Thymus (tissue), 11 donors: ENCODE measurements around the gene RFLNA. TPM values are rescaled to one million over a fixed set of nuclear protein-coding genes. Genes with fewer than 3 reads are reported as not detected.
"Not testable (repeated sequence)": the region's sequence is repeated elsewhere in the genome, so short reads cannot be mapped to it uniquely, and the experiment has no call there.

Source experiments
- DNase-seq, 9 donors: peaks; one replicate each; pipeline ENCODE4 v3.0.0-alpha.2; 2013; ENCODE audit warnings: low spot score in 9 of 9, low read depth in 6 of 9, missing footprints in 1 of 9
- H3K27ac ChIP-seq, 2 donors: one replicate each; pipeline ENCODE4 v1.5.1; 2013; ENCODE audit warnings: control low read depth in 1 of 2, low read depth in 1 of 2, low read length in 1 of 2, mild to moderate bottlenecking in 1 of 2, moderate library complexity in 1 of 2
- H3K27me3 ChIP-seq, 2 donors: one replicate each; pipeline ENCODE4 v1.5.1; 2013; ENCODE audit warnings: low read length in 1 of 2; ENCODE audit not compliant: control insufficient read depth in 2 of 2, insufficient read depth in 1 of 2
- H3K36me3 ChIP-seq, 2 donors: one replicate each; pipeline ENCODE4 v1.5.1; 2013; ENCODE audit warnings: low read length in 1 of 2, mild to moderate bottlenecking in 1 of 2, moderate library complexity in 1 of 2; ENCODE audit not compliant: control insufficient read depth in 2 of 2, insufficient read depth in 2 of 2
- H3K4me1 ChIP-seq, 2 donors: one replicate each; pipeline ENCODE4 v1.5.1; 2013; ENCODE audit warnings: low read length in 2 of 2; ENCODE audit not compliant: control insufficient read depth in 2 of 2, insufficient read depth in 2 of 2
- H3K4me3 ChIP-seq, 2 donors: one replicate each; pipeline ENCODE4 v1.5.1; 2013; ENCODE audit warnings: low read length in 2 of 2, control low read depth in 1 of 2, mild to moderate bottlenecking in 1 of 2
- H3K9me3 ChIP-seq, 2 donors: one replicate each; pipeline ENCODE4 v1.5.1; 2013; ENCODE audit warnings: low read length in 1 of 2, mild to moderate bottlenecking in 1 of 2; ENCODE audit not compliant: control insufficient read depth in 2 of 2, insufficient read depth in 1 of 2
- WGBS: extraction: QIAGEN DNeasy Blood & Tissue Kit; methylation state at CpG from one replicate; pipeline ENCODE4 v1.1.7; 2013; 5-methylcytosine and 5-hydroxymethylcytosine counted together
- polyA plus RNA-seq: library from polyadenylated mRNA; stranded (reverse); fragments of 200-250 nt; gene quantifications from one replicate; pipeline ENCODE4 v1.2.3, GENCODE V29; 2013
- total RNA-seq: library from RNA; stranded (reverse); fragments of 120-200 nt; gene quantifications from one replicate; pipeline ENCODE4 v1.2.4, GENCODE V29; 2013
- donor health status: healthy.

RFLNA gene
- total and polyA plus RNA-seq, 2 donors, result 0.33 to 0.59 TPM

- no peak overlapping the region for H3K27ac ChIP-seq
- H3K27me3 ChIP-seq, result peaks cover 24 to 38% of the 10 kb centered on the region in 2 donors
- no peaks in the 10 kb centered on the region for H3K9me3 ChIP-seq
- peaks cover 6 to 15% of the 10 kb centered on the region in 2 donors for H3K4me1 ChIP-seq
- H3K36me3 ChIP-seq, result no peaks in the 10 kb centered on the region
- DNase-seq, result no peak
- no peak overlapping the region for H3K4me3 ChIP-seq
- WGBS, result 85% methylated on average over 9 of the region's 9 CpGs
Observed at GRCh38 chr12:124299628-124300388, 4.9 kb downstream of the RFLNA start.

GRCh38 chr12:124300657-124301056 lies 5.8 kb downstream of the RFLNA start:
- not testable (repeated sequence) for H3K9me3 ChIP-seq, H3K27ac ChIP-seq, DNase-seq, H3K36me3 ChIP-seq, H3K4me3 ChIP-seq
- WGBS, result 93% methylated on average over 3 of the region's 3 CpGs
- peaks cover 0 to 13% of the 10 kb centered on the region in 2 donors for H3K4me1 ChIP-seq
- peaks cover 16 to 32% of the 10 kb centered on the region in 2 donors for H3K27me3 ChIP-seq

- Histone ChIP-seq H3K27me3 (peaks cover 13 to 27% of the 10 kb centered on the region in 2 donors), H3K27ac (no peak overlapping the region), H3K4me3 (no peak overlapping the region), H3K9me3 (no peaks in the 10 kb centered on the region), H3K36me3 (no peaks in the 10 kb centered on the region), H3K4me1 (peaks cover 0 to 9% of the 10 kb centered on the region in 2 donors)
- no peak for DNase-seq
- WGBS, result 90% methylated on average over 14 of the region's 14 CpGs
Observed at GRCh38 chr12:124301084-124301654, 6.3 kb downstream of the RFLNA start.

- no peaks in the 10 kb centered on the region for H3K36me3 ChIP-seq
- no peak overlapping the region for H3K27ac ChIP-seq
- no peak for DNase-seq
- H3K4me3 ChIP-seq, result no peak overlapping the region
- 97% methylated on average over 18 of the region's 18 CpGs for WGBS
- no peaks in the 10 kb centered on the region for H3K9me3 ChIP-seq
- H3K4me1 ChIP-seq, result no peaks in the 10 kb centered on the region
- peaks cover 6 to 15% of the 10 kb centered on the region in 2 donors for H3K27me3 ChIP-seq
Observed at GRCh38 chr12:124302241-124302806, 7.4 kb downstream of the RFLNA start.

GRCh38 chr12:124302807-124303578 lies 8.1 kb downstream of the RFLNA start:
- DNase-seq, result no peak

GRCh38 chr12:124303579-124304313 lies 8.9 kb downstream of the RFLNA start:
- Histone ChIP-seq H3K4me3 (no peak overlapping the region), H3K27me3 (peaks cover 0 to under 1% of the 10 kb centered on the region in 2 donors), H3K9me3 (no peaks in the 10 kb centered on the region), H3K4me1 (no peaks in the 10 kb centered on the region), H3K27ac (no peak overlapping the region), H3K36me3 (no peaks in the 10 kb centered on the region)
- WGBS, result 96% methylated on average over 38 of the region's 38 CpGs
- no peak for DNase-seq

More at GRCh38 chr12:124302807-124303578, 8.1 kb downstream of the RFLNA start:
- no peaks in the 10 kb centered on the region for H3K9me3 ChIP-seq
- no peaks in the 10 kb centered on the region for H3K36me3 ChIP-seq
- no peak overlapping the region for H3K4me3 ChIP-seq
- WGBS, result 91% methylated on average over 27 of the region's 27 CpGs
- H3K4me1 ChIP-seq, result no peaks in the 10 kb centered on the region
- H3K27me3 ChIP-seq, result peaks cover 0 to 8% of the 10 kb centered on the region in 2 donors
- H3K27ac ChIP-seq, result no peak overlapping the region

- Histone ChIP-seq H3K9me3 (no peaks in the 10 kb centered on the region), H3K4me3 (no peak overlapping the region), H3K36me3 (no peaks in the 10 kb centered on the region), H3K4me1 (no peaks in the 10 kb centered on the region), H3K27me3 (no peaks in the 10 kb centered on the region), H3K27ac (no peak overlapping the region)
- no peak for DNase-seq
- WGBS, result 96% methylated on average over 20 of the region's 20 CpGs
Observed at GRCh38 chr12:124304314-124304790, 9.5 kb downstream of the RFLNA start.

GRCh38 chr12:124305136-124305535 lies 10.2 kb downstream of the RFLNA start:
- WGBS, result 90% methylated on average over 10 of the region's 10 CpGs
- H3K9me3 ChIP-seq, result no peaks in the 10 kb centered on the region
- H3K36me3 ChIP-seq, result no peaks in the 10 kb centered on the region
- no peak overlapping the region for H3K4me3 ChIP-seq
- no peaks in the 10 kb centered on the region for H3K4me1 ChIP-seq
- no peak for DNase-seq
- H3K27ac ChIP-seq, result no peak overlapping the region
- H3K27me3 ChIP-seq, result no peaks in the 10 kb centered on the region
